Aorta (tissue), 5 donors: ENCODE results near the gene OR4F29. TPM values are rescaled to one million over a fixed set of nuclear protein-coding genes. Genes with fewer than 3 reads are reported as not detected.
"Not testable (repeated sequence)": the region's sequence is repeated elsewhere in the genome, so short reads cannot be mapped to it uniquely, and the experiment has no call there.

ENCODE experiments used
- ATAC-seq: fragments of 200-7000 bp; cut with Tn5 transposase; one replicate; pipeline ENCODE4 v1.9.1; 2022; ENCODE audit warnings: moderate library complexity; ENCODE audit not compliant: low FRiP score
- DNase-seq, 2 donors: peaks; one replicate each; pipeline ENCODE4 v3.0.0-alpha.2; 2020
- H3K27ac ChIP-seq, 2 donors: one replicate each; pipeline ENCODE4 v1.5.1; 2013; ENCODE audit warnings: low read length in 2 of 2, mild to moderate bottlenecking in 2 of 2, moderate library complexity in 2 of 2, control low read depth in 1 of 2, inconsistent platforms in 1 of 2, low read depth in 1 of 2
- H3K27me3 ChIP-seq, 2 donors: one replicate each; pipeline ENCODE4 v1.6.1; 2013; ENCODE audit warnings: control low read depth in 1 of 2, low read length in 1 of 2, mild to moderate bottlenecking in 1 of 2, moderate library complexity in 1 of 2; ENCODE audit not compliant: insufficient read depth in 2 of 2, control insufficient read depth in 1 of 2
- H3K36me3 ChIP-seq, 2 donors: one replicate each; pipeline ENCODE4 v1.6.1; 2013; ENCODE audit warnings: control low read depth in 1 of 2, low read length in 1 of 2, mild to moderate bottlenecking in 1 of 2; ENCODE audit not compliant: insufficient read depth in 2 of 2, control insufficient read depth in 1 of 2
- H3K4me1 ChIP-seq, 2 donors: one replicate each; pipeline ENCODE4 v1.6.1; 2013; ENCODE audit warnings: low read length in 2 of 2, control low read depth in 1 of 2, mild to moderate bottlenecking in 1 of 2, moderate library complexity in 1 of 2; ENCODE audit not compliant: insufficient read depth in 2 of 2, control insufficient read depth in 1 of 2
- H3K4me3 ChIP-seq, 2 donors: one replicate each; pipeline ENCODE4 v1.5.1; 2013; ENCODE audit warnings: low read length in 2 of 2, control low read depth in 1 of 2, mild to moderate bottlenecking in 1 of 2
- H3K9me3 ChIP-seq: one replicate; pipeline ENCODE4 v1.6.1; 2013; ENCODE audit warnings: mild to moderate bottlenecking, low read length; ENCODE audit not compliant: control insufficient read depth
- intact Hi-C, 2 donors: fragments of 100-400 bp; cut with DNase I; formaldehyde crosslinking; loops; one replicate each; pipeline versions ENCODE4 v1.14.2 to v1.15.0; 2022
- long read RNA-seq, 2 donors: library from polyadenylated mRNA; unstranded; transcript quantifications; one replicate each; pipeline ENCODE4 v2.0.0, GENCODE V29; 2020 to 2021
- polyA plus RNA-seq, 2 donors: library from polyadenylated mRNA; stranded (reverse); fragments of 200-250 nt; gene quantifications; one replicate each; pipeline ENCODE4 v1.2.3, GENCODE V29; 2013
- total RNA-seq, 2 donors: library from RNA; stranded (reverse); fragmentation: NEBNext Ultra II Directional; extraction: Animal tissue kit (Norgen Biotek cat#: 25700); gene quantifications; one replicate each; pipeline ENCODE4 v1.2.1, GENCODE V29; 2021
- donor health status: healthy with polysubstance abuse.
- donor health status: Bipolar disorder and iron deficiency.
- donor health status: DM: no; HTN: no; CAD: no.
- donor health status: DM: no; HTN: no; CAD: no.
- donor health status: DM: yes; HTN: yes; CAD: no.

OR4F29 gene
- total RNA-seq (under 1 TPM; 0.45 to 0.71 TPM), polyA plus RNA-seq (not detected)
- long read RNA-seq, donor 1: 0 reads
- long read RNA-seq, donor 2: 0 reads

GRCh38 chr1:451578-451977, at the start of gene OR4F29:
Gene OR4F29, minus strand, starts transcription at chr1:451678. Its CDS starts 0 bp downstream, at chr1:451678.
- H3K27ac ChIP-seq, ATAC-seq, H3K4me1 ChIP-seq, H3K36me3 ChIP-seq, H3K4me3 ChIP-seq, intact Hi-C loops, H3K27me3 ChIP-seq, DNase-seq, H3K9me3 ChIP-seq: not testable (repeated sequence)

Other genes starting within 250 kb of the OR4F29 start
- under 1 TPM; 0.45 to 0.71 TPM for gene OR4F16, start 235.0 kb upstream of the OR4F29 start, total RNA-seq
- gene OR4F16, start 235.0 kb upstream of the OR4F29 start, polyA plus RNA-seq: not detected